Choroid plexus epithelial cell (primary cell): Measurements from ENCODE around the gene PIK3C2A.

Source experiments
- DNase-seq: peaks from one replicate; pipeline ENCODE4 v3.0.0-alpha.2; 2010; ENCODE audit warnings: low read depth
- H3K4me3 ChIP-seq: 2 replicates; pipeline ENCODE4 v1.5.1; 2011; ENCODE audit warnings: low read depth, mild to moderate bottlenecking, control low read depth, low read length, moderate library complexity
- CTCF ChIP-seq: conservative IDR thresholded peaks from 2 replicates; pipeline ENCODE4 v1.5.1; 2011; ENCODE audit warnings: low read depth, mild to moderate bottlenecking, control low read depth, inconsistent platforms, low read length, moderate library complexity

The PIK3C2A gene

GRCh38 chr11:17209939-17210245, 2.1 kb upstream of the PIK3C2A start:
- TF ChIP-seq CTCF: no peak
- H3K4me3 ChIP-seq: no peak overlapping the region
- DNase-seq: no peak

- TF ChIP-seq CTCF: no peak
- DNase-seq: peak; percentile 80
- H3K4me3 ChIP-seq: peak overlapping the region; percentile 95
These were observed 642 bp upstream of the PIK3C2A start for GRCh38 chr11:17208257-17208999.

GRCh38 chr11:17206463-17206862, 1.3 kb downstream of the PIK3C2A start:
- DNase-seq: no peak
- peak overlapping the region; percentile 95 for H3K4me3 ChIP-seq
- TF ChIP-seq CTCF: no peak

- no peak for TF ChIP-seq CTCF
- peak; percentile 30 for DNase-seq
- H3K4me3 ChIP-seq: no peak overlapping the region
These were observed 10.3 kb downstream of the PIK3C2A start for GRCh38 chr11:17197431-17197898.

- TF ChIP-seq CTCF: peak; percentile 29
- peak; percentile 32 for DNase-seq
- no peak overlapping the region for H3K4me3 ChIP-seq
These were observed 19.1 kb downstream of the PIK3C2A start for GRCh38 chr11:17188675-17189074.

- no peak for DNase-seq
- no peak for TF ChIP-seq CTCF
- H3K4me3 ChIP-seq: no peak overlapping the region
These were observed 20.7 kb downstream of the PIK3C2A start for GRCh38 chr11:17186932-17187692.
